ENCODE measurements around the gene DNAJC13. TPM values are rescaled to one million over a fixed set of nuclear protein-coding genes. Genes with fewer than 3 reads are reported as not detected.
"Not testable (repeated sequence)": the region's sequence is repeated elsewhere in the genome, so short reads cannot be mapped to it uniquely, and the experiment has no call there.

The DNAJC13 gene
- total RNA-seq, 3 donors from 2014 or later: 16.5 to 16.8 (median 16.8) TPM

DNA sequence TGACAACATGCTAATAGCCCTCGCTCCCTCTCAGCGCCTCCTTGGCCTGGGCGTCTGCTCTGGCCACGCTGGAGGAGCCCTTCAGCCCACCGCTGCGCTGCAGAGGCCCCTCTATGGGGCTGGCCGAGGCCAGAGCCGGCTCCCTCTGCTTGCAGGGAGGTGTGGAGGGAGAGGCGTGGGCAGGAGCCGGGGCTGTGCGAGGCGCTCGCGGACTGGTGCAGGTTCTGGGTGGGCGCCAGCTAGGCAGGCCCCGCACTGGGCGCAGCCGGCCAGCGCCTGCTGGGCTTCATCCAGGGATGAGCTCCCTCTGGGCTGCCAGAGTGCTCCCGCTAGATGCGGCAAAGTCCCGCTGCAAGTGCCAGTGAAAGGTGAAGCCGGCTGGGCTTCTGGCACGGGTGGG is 21.0 kb upstream of the DNAJC13 start:
- H3K9me3 Mint-ChIP-seq: peaks cover 4% of the 10 kb centered on the region
- H3K27me3 Mint-ChIP-seq (ENCODE audit: low read depth): peaks cover 4% of the 10 kb centered on the region
- ATAC-seq (no peak), DNase-seq (no peak)
- H3K36me3 Mint-ChIP-seq (ENCODE audit: insufficient read depth): no peaks in the 10 kb centered on the region
- no peaks in the 10 kb centered on the region for H3K4me1 Mint-ChIP-seq (ENCODE audit: low read depth)
- H3K4me3 Mint-ChIP-seq: no peak overlapping the region

DNA sequence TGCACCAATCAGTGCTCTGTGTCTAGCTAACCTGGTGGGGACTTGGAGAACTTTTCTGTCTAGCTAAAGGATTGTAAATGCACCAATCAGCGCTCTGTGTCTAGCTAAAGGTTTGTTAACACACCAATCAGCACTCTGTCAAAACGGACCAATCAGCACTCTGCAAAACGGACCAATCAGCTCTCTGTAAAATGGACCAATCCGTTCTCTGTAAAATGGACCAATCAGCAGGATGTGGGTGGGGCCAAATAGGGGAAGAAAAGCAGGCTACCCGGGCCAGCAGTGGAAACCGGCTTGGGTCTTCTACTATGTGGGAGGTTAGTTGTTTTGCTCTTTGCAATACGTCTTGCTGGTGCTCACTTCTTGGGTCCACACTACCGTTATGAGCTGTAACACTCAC is 20.5 kb upstream of the DNAJC13 start:
- not testable (repeated sequence) for H3K4me1 Mint-ChIP-seq (ENCODE audit: low read depth); DNase-seq; H3K4me3 Mint-ChIP-seq; ATAC-seq; H3K27me3 Mint-ChIP-seq (ENCODE audit: low read depth); H3K9me3 Mint-ChIP-seq; H3K36me3 Mint-ChIP-seq (ENCODE audit: insufficient read depth)

- Mint-ChIP-seq H3K27me3 (ENCODE audit: low read depth) (peaks cover 8% of the 10 kb centered on the region), H3K4me3 (no peak overlapping the region), H3K36me3 (ENCODE audit: insufficient read depth) (no peaks in the 10 kb centered on the region), H3K4me1 (ENCODE audit: low read depth) (no peaks in the 10 kb centered on the region), H3K9me3 (peaks cover 4% of the 10 kb centered on the region)
- DNase-seq: no peak
- ATAC-seq: no peak
Measured at GRCh38 chr3:132399054-132399929, 18.0 kb upstream of the DNAJC13 start.

DNA sequence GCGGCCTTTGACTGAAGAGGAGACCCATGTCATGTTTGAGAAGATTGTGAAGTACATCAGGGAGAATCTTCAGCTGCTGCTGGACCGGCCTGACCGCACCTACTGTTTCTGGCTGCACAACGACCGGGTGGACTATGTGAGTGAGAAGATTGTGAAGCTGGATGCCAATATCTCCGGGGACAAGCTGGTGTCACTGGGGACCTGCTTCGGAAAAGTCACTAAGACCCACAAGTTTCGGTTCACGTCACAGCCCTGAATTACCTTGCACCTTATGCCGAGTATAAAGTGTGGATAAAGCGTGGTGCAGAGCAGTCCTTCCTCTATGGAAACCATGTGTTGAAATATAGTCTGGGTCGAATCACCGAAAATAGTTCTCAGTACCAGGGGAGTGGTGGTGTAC is 16.0 kb upstream of the DNAJC13 start:
- H3K27me3 Mint-ChIP-seq (ENCODE audit: low read depth): peaks cover 5% of the 10 kb centered on the region
- DNase-seq: no peak
- no peaks in the 10 kb centered on the region for H3K36me3 Mint-ChIP-seq (ENCODE audit: insufficient read depth)
- no peaks in the 10 kb centered on the region for H3K4me1 Mint-ChIP-seq (ENCODE audit: low read depth)
- no peak overlapping the region for H3K4me3 Mint-ChIP-seq
- H3K9me3 Mint-ChIP-seq: no peaks in the 10 kb centered on the region
- ATAC-seq: no peak

GRCh38 chr3:132404276-132404675 is 13.0 kb upstream of the DNAJC13 start:
- ATAC-seq (no peak), DNase-seq (no peak)
- Mint-ChIP-seq H3K9me3 (no peaks in the 10 kb centered on the region), H3K4me1 (ENCODE audit: low read depth) (no peaks in the 10 kb centered on the region), H3K4me3 (no peak overlapping the region), H3K36me3 (ENCODE audit: insufficient read depth) (no peaks in the 10 kb centered on the region), H3K27me3 (ENCODE audit: low read depth) (peaks cover 5% of the 10 kb centered on the region)

DNA sequence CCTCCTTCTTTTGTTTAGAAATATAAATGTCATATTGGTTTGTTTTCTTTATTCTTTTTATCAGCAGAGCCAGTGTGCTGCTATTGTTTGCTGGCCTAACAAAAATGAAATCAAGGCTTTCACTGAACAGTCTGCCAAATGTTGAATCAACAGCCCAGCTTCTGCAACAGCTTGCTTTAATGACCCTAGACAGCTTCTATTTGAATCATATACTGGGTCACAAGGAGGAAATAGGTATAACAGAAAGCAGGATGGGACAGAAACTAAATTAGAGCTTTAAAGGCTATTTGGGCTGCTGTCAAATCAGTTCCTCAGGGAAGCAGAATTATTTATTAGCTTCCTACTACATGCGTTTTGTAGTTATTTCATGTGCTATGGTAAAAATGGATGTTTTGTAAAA is 12.1 kb upstream of the DNAJC13 start:
- DNase-seq (no peak), ATAC-seq (no peak)
- Mint-ChIP-seq H3K4me3 (no peak overlapping the region), H3K27me3 (ENCODE audit: low read depth) (peaks cover 5% of the 10 kb centered on the region), H3K9me3 (no peaks in the 10 kb centered on the region), H3K4me1 (ENCODE audit: low read depth) (no peaks in the 10 kb centered on the region), H3K36me3 (ENCODE audit: insufficient read depth) (no peaks in the 10 kb centered on the region)

DNA sequence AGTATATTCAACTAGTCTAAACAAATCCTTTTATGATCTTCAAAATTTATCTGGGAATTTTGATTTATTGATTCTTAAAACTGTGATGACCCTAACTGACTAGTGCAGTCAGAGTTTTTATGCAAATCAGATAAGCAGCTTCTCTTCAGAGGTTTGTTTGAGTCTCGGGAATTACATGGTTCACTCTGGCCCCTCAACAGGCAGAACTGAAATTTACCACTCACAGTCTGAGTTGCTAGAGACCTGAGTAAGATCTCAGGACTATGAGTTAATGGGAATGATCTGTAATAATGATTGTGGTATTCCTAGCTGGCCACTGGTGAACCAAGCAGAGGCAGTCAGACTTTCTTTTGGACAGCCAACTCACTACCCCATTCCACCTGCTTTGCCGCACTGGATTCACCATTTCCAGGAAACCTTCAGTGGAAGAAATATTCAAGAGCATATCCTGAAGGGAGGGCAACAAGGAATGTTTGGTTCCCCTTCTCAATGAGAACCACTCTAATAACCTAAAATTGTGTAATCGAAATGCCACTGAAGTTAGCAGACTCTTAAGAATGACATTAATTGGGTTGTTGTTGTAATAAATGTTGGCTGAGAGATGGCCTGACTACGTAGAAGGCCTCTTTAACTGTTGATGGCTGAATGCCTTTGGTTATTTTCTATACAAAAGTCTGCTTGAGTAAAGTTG is 11.5 kb upstream of the DNAJC13 start:
- ATAC-seq (no peak), DNase-seq (no peak)
- Mint-ChIP-seq H3K9me3 (no peaks in the 10 kb centered on the region), H3K27me3 (ENCODE audit: low read depth) (peaks cover 5% of the 10 kb centered on the region), H3K4me1 (ENCODE audit: low read depth) (no peaks in the 10 kb centered on the region), H3K4me3 (no peak overlapping the region), H3K36me3 (ENCODE audit: insufficient read depth) (no peaks in the 10 kb centered on the region)

- H3K27me3 Mint-ChIP-seq (ENCODE audit: low read depth): peaks cover 5% of the 10 kb centered on the region
- H3K36me3 Mint-ChIP-seq (ENCODE audit: insufficient read depth): no peaks in the 10 kb centered on the region
- ATAC-seq: no peak
- no peaks in the 10 kb centered on the region for H3K4me1 Mint-ChIP-seq (ENCODE audit: low read depth)
- DNase-seq: no peak
- H3K9me3 Mint-ChIP-seq: no peaks in the 10 kb centered on the region
- no peak overlapping the region for H3K4me3 Mint-ChIP-seq
Measured at GRCh38 chr3:132406587-132406986, 10.7 kb upstream of the DNAJC13 start.

DNA sequence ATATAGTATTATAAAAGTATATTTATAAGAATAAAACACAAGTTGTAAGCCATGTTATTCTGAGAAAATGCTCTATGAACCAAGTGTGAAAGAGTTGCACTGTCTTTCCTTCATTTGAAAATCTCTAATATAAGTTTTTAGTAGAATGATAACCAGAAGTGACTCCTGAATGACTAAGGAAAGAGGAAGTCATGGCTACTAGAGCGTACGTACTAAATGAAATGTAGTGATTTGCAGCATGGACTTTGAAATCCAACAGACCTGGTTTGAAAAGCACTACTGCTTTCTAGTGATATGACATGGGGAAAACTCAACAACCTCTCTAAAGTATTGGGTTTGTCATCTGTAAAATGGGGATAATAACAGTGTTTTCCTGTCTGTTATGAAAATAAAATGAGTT is 10.3 kb upstream of the DNAJC13 start:
- peaks cover 4% of the 10 kb centered on the region for H3K27me3 Mint-ChIP-seq (ENCODE audit: low read depth)
- no peaks in the 10 kb centered on the region for H3K36me3 Mint-ChIP-seq (ENCODE audit: insufficient read depth)
- no peaks in the 10 kb centered on the region for H3K9me3 Mint-ChIP-seq
- DNase-seq (no peak), ATAC-seq (no peak)
- no peak overlapping the region for H3K4me3 Mint-ChIP-seq
- H3K4me1 Mint-ChIP-seq (ENCODE audit: low read depth): no peaks in the 10 kb centered on the region

DNA sequence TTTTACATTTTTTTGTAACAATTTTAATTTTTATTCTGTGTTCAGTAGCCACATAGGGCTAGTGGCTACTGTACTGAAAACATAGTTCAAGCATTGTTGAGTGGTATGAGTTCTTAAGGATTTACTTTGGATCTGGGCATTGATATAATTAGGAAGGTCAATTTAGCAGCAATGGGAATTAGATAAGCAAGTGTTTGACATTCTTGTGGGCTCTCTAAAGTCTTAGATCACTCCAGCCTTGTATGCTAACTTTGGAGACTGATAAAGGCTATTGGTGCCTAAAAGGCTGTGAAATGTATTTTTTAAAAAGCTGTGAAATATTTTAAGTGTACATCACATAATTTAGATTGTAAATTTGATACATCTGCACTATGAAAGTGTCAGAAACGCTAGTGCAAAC is 2.5 kb upstream of the DNAJC13 start:
- Mint-ChIP-seq H3K27me3 (ENCODE audit: low read depth) (peaks cover 4% of the 10 kb centered on the region), H3K4me3 (no peak overlapping the region), H3K36me3 (ENCODE audit: insufficient read depth) (no peaks in the 10 kb centered on the region), H3K9me3 (no peaks in the 10 kb centered on the region), H3K4me1 (ENCODE audit: low read depth) (peaks cover 18% of the 10 kb centered on the region)
- DNase-seq: no peak
- no peak for ATAC-seq

DNA sequence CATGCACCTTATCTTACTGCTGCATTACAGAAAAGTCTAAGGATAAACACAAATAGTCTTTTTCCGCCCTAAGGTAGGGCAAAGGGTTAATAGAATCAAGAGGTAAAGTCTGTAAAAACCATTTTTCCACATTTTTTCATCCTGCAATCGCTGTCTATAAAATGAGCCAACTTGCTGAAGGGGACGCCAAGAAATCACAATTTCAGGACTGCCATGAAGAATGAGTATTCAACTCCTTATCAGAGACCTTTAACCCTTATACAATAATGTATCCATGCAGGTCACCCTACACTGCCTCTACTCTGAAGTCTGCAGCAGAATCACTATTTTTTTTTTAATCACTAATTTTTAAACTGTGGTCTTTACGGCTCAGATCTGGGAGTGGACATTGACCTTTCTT is 1.1 kb upstream of the DNAJC13 start:
- peaks cover 29% of the 10 kb centered on the region for H3K4me1 Mint-ChIP-seq (ENCODE audit: low read depth)
- H3K27me3 Mint-ChIP-seq (ENCODE audit: low read depth): peaks cover 1% of the 10 kb centered on the region
- ATAC-seq (no peak), DNase-seq (no peak)
- H3K9me3 Mint-ChIP-seq: no peaks in the 10 kb centered on the region
- peak overlapping the region; percentile 100 for H3K4me3 Mint-ChIP-seq
- H3K36me3 Mint-ChIP-seq (ENCODE audit: insufficient read depth): peaks cover 7% of the 10 kb centered on the region

DNA sequence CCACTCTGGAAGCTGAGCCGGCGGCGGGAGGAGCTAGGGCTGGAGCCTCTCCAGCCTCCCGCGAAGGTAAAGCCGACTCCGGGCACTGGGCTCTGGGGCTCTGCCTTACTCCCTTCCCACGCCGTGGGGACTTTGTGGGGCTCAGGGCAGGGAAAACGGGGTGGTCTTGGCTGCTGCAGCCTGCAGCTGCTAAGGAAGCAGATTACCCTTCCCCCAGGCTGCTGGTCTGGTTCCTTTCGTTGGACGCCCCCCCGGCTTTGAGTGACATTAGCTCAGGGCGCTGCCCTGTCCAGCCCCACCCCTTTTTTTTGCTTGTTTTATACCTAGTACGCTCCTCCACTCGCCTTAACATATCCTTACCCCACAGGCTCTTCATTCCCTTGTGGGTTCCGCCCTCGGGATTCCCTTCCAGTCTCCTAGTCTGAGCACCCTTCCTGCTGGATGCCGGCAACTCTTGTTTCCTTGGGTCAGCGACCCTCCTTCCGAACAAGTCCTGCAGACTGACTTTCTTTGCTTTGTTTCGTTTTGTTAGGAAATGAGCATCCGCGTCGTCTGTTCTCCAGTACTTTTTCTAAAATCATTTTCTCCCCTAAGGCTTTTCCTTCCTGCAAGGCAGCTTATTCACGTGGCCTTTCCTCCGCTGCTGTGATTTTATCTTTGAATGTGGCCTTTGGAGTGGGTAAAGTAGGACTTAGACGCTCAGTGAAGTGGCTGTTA is 551 bp downstream of the DNAJC13 start:
- H3K9me3 Mint-ChIP-seq: no peaks in the 10 kb centered on the region
- H3K36me3 Mint-ChIP-seq (ENCODE audit: insufficient read depth): peaks cover 7% of the 10 kb centered on the region
- H3K27me3 Mint-ChIP-seq (ENCODE audit: low read depth): no peaks in the 10 kb centered on the region
- H3K4me1 Mint-ChIP-seq (ENCODE audit: low read depth): peaks cover 32% of the 10 kb centered on the region
- peak overlapping the region; percentile 100 for H3K4me3 Mint-ChIP-seq
- ATAC-seq: peak; percentile 49 to 50
- no peak for DNase-seq

DNA sequence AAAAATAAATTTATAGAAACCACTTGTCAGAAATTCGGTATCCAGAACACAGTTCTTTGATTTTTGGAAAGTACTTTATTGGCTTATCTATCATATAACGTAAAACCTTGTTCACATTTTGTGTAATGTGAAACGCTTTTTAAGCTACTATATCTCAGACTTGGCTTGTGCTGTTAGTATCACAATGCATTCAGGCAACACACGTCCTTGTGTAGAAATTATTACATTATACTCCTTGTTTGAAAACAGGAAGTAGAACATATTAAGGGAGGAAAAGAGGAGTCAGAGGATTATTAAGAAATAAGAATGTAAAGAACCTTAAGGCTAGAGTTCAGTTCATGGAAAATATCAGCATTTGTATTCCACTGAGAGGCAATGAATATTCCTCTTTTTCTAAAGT is 1.6 kb downstream of the DNAJC13 start:
- Mint-ChIP-seq H3K4me1 (ENCODE audit: low read depth) (peaks cover 38% of the 10 kb centered on the region), H3K27me3 (ENCODE audit: low read depth) (no peaks in the 10 kb centered on the region), H3K4me3 (peak overlapping the region; percentile 100), H3K36me3 (ENCODE audit: insufficient read depth) (peaks cover 10% of the 10 kb centered on the region), H3K9me3 (no peaks in the 10 kb centered on the region)
- no peak for DNase-seq
- ATAC-seq: no peak

DNA sequence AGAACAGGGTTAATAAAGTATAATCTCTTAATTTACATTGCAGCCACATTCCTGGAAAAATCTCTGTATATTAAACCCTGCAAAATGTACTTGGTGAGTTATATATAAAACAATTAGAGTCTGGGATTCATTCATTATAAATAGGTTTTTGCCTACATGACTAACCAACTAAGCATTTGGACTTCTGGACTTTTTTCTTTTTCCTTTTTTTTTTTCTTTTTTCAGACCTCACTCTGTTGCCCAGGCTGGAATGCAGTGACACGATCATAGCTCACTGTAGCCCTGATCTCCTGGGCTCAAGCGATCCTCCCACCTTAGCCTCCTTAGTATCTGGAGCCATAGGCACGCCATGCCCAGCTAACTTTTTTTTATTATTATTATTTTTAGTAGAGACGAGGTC is 4.5 kb downstream of the DNAJC13 start:
- ATAC-seq (no peak), DNase-seq (no peak)
- Mint-ChIP-seq H3K4me1 (ENCODE audit: low read depth) (peaks cover 42% of the 10 kb centered on the region), H3K27me3 (ENCODE audit: low read depth) (no peaks in the 10 kb centered on the region), H3K4me3 (no peak overlapping the region), H3K9me3 (no peaks in the 10 kb centered on the region), H3K36me3 (ENCODE audit: insufficient read depth) (peaks cover 21% of the 10 kb centered on the region)

Data from activated T-cell treated with anti-CD3 and anti-CD28 coated beads, Interleukin-2, amount 50 U/mL, for 4 hours (primary cell).